Tibial nerve (tissue), 3 donors: ENCODE results near the gene ZBED6.

ENCODE experiments used
- POLR2A ChIP-seq, 2 donors: fragments of 450-650 bp; IDR thresholded peaks; one replicate each; pipeline ENCODE4 v1.6.1; 2017; ENCODE audit warnings: antibody characterized with exemption in 2 of 2, mild to moderate bottlenecking in 2 of 2, moderate library complexity in 2 of 2
- TF ChIP-seq, protein P1 (sequence below), 5 experiments: fragments of 200-600 bp in 3 of 5; fragments of 450-650 bp in 2 of 5; sonication (generic) in 3 of 5; IDR thresholded peaks; one replicate each; pipeline ENCODE4 v1.5.1; 2016 to 2019; ENCODE audit warnings: antibody characterized with exemption in 5 of 5, mild to moderate bottlenecking in 3 of 5, moderate library complexity in 2 of 5

DNA sequence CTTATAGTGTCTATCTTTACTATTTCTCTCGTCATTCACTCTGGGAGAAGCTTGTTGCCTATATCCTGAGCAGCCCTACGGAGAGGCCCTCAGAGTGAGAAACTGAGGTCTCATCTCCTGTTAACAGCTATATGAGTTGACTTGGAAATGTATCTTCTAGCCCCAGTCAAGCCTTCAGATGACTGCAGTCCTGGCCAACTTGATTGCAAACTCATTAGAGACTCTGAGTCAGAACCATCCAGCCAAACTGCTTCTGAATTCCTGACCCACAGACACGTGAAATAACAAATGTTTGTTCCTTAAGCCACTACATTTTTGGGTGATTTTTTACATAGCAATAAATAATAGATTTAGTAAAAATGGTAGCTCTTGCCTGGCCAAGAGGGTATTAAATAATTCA, 3.9 kb upstream of the ZBED6 start:
- TF ChIP-seq POLR2A (IDR thresholded peaks at IDR 0.05), result no peak
- TF ChIP-seq, protein P1, sequence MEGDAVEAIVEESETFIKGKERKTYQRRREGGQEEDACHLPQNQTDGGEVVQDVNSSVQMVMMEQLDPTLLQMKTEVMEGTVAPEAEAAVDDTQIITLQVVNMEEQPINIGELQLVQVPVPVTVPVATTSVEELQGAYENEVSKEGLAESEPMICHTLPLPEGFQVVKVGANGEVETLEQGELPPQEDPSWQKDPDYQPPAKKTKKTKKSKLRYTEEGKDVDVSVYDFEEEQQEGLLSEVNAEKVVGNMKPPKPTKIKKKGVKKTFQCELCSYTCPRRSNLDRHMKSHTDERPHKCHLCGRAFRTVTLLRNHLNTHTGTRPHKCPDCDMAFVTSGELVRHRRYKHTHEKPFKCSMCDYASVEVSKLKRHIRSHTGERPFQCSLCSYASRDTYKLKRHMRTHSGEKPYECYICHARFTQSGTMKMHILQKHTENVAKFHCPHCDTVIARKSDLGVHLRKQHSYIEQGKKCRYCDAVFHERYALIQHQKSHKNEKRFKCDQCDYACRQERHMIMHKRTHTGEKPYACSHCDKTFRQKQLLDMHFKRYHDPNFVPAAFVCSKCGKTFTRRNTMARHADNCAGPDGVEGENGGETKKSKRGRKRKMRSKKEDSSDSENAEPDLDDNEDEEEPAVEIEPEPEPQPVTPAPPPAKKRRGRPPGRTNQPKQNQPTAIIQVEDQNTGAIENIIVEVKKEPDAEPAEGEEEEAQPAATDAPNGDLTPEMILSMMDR (IDR thresholded peaks at IDR 0.05), result no peak
